ENCODE data around the gene ABHD17B.

- TF ChIP-seq CTCF (conservative IDR thresholded peaks at IDR 0.05 in 1 of 2, IDR thresholded peaks at IDR 0.05 in 1 of 2; ENCODE audit: low read depth in 1 of 2, low read length in 2 of 2) = no peak
- TF ChIP-seq EZH2 (IDR thresholded peaks at IDR 0.05; ENCODE audit: low read length, missing control alignments) = no peak
Observed at GRCh38 chr9:71925834-71926233, 14.8 kb upstream of the ABHD17B start.

All from fibroblast of lung (primary cell).